Smooth muscle cell (in vitro differentiated cells): Measurements from ENCODE around the gene ROBO1. TPM values are rescaled to one million over a fixed set of nuclear protein-coding genes. Genes with fewer than 3 reads are reported as not detected.

Source experiments
- DNase-seq: peaks from one replicate; lab custom pipeline; 2025; ENCODE audit not compliant: unreplicated experiment; lab: John Stamatoyannopoulos, UW
- H2AFZ ChIP-seq: fragments of 200-600 bp; sonication (generic); 2 replicates; pipeline ENCODE4 v1.6.0; 2016; ENCODE audit warnings: antibody characterized with exemption, low read depth, mild to moderate bottlenecking
- H3F3A ChIP-seq: fragments of 200-600 bp; sonication (generic); 2 replicates; pipeline ENCODE4 v1.6.0; 2017; ENCODE audit warnings: antibody characterized with exemption, low read depth
- H3K27ac ChIP-seq: fragments of 200-600 bp; sonication (generic); 2 replicates; pipeline ENCODE4 v1.5.1; 2016; ENCODE audit warnings: low read depth, mild to moderate bottlenecking
- H3K27me3 ChIP-seq: fragments of 200-600 bp; sonication (generic); 2 replicates; pipeline ENCODE4 v1.6.1; 2016; ENCODE audit warnings: low read depth, mild to moderate bottlenecking
- H3K36me3 ChIP-seq: fragments of 200-600 bp; sonication (generic); 2 replicates; pipeline ENCODE4 v1.5.1; 2016; ENCODE audit warnings: low read depth
- H3K4me1 ChIP-seq: fragments of 200-600 bp; sonication (generic); 2 replicates; pipeline ENCODE4 v1.5.1; 2016; ENCODE audit warnings: low read depth
- H3K4me2 ChIP-seq: fragments of 200-600 bp; sonication (generic); 2 replicates; pipeline ENCODE4 v1.6.0; 2016; ENCODE audit warnings: mild to moderate bottlenecking
- H3K4me3 ChIP-seq: fragments of 200-600 bp; sonication (generic); 2 replicates; pipeline ENCODE4 v1.5.1; 2016; ENCODE audit warnings: mild to moderate bottlenecking
- H3K79me2 ChIP-seq: fragments of 200-600 bp; sonication (generic); 2 replicates; pipeline ENCODE4 v1.6.0; 2016; ENCODE audit warnings: low read depth, mild to moderate bottlenecking
- H3K9ac ChIP-seq: fragments of 200-600 bp; sonication (generic); 2 replicates; pipeline ENCODE4 v1.6.0; 2016; ENCODE audit warnings: low read depth
- H3K9me3 ChIP-seq: fragments of 200-600 bp; sonication (generic); replicated peaks from 2 replicates; pipeline ENCODE4 v1.5.1; 2016; ENCODE audit warnings: low read depth
- H4K20me1 ChIP-seq: fragments of 200-600 bp; sonication (generic); 2 replicates; pipeline ENCODE4 v1.6.0; 2016; ENCODE audit warnings: low read depth
- CTCF ChIP-seq: fragments of 200-600 bp; sonication (generic); IDR thresholded peaks from 2 replicates; pipeline ENCODE4 v1.5.1; 2017; ENCODE audit warnings: borderline replicate concordance, mild to moderate bottlenecking, antibody characterized with exemption; ENCODE audit not compliant: insufficient read depth, poor library complexity, severe bottlenecking
- WGBS: methylation state at CpG from one replicate; pipeline ENCODE4 v1.1.7; 2016; ENCODE audit warnings: low lambda C conversion rate; 5-methylcytosine and 5-hydroxymethylcytosine counted together
- polyA plus RNA-seq: library from polyadenylated mRNA; unstranded; fragments of >200 nt; fragmentation: Nextera tagmentation; extraction: Ambion mirVana; gene quantifications from 2 replicates; pipeline ENCODE4 v1.2.1, GENCODE V29; 2016
- total RNA-seq: library from RNA; depleted of rRNA; stranded (reverse); fragments of >200 nt; gene quantifications from 2 replicates; pipeline ENCODE4 v1.2.3, GENCODE V29; 2014

The ROBO1 gene
- total and polyA plus RNA-seq, 2 experiments from 2014 or later = 30.5 to 79.5 TPM

- Histone ChIP-seq H2AFZ (no peak overlapping the region), H3K79me2 (peaks cover 38% of the 10 kb centered on the region), H3K9ac (no peak overlapping the region), H3F3A (no peaks in the 10 kb centered on the region), H3K36me3 (no peaks in the 10 kb centered on the region), H3K4me2 (no peak overlapping the region), H3K9me3 (no peaks in the 10 kb centered on the region), H4K20me1 (peaks cover 3% of the 10 kb centered on the region), H3K27me3 (no peaks in the 10 kb centered on the region), H3K27ac (no peak overlapping the region), H3K4me3 (no peak overlapping the region), H3K4me1 (peaks cover 15% of the 10 kb centered on the region)
- no peak for TF ChIP-seq CTCF
- DNase-seq = no peak
- 90% methylated on average over 5 of the region's 5 CpGs for WGBS
These were observed 904.2 kb downstream of the ROBO1 start for GRCh38 chr3:78863306-78864203.

GRCh38 chr3:78861156-78861555 lies 906.6 kb downstream of the ROBO1 start:
- Histone ChIP-seq H3K27me3 (no peaks in the 10 kb centered on the region), H3K4me2 (no peak overlapping the region), H3K4me1 (peaks cover 6% of the 10 kb centered on the region), H3K9ac (no peak overlapping the region), H3K4me3 (no peak overlapping the region), H3K27ac (no peak overlapping the region), H3K9me3 (no peaks in the 10 kb centered on the region), H2AFZ (no peak overlapping the region), H4K20me1 (peaks cover 5% of the 10 kb centered on the region), H3K79me2 (peaks cover 32% of the 10 kb centered on the region), H3K36me3 (no peaks in the 10 kb centered on the region), H3F3A (no peaks in the 10 kb centered on the region)
- DNase-seq = no peak
- WGBS = 95% methylated on average over 4 of the region's 4 CpGs
- no peak for TF ChIP-seq CTCF

GRCh38 chr3:78860567-78860966 lies 907.2 kb downstream of the ROBO1 start:
- no peak for TF ChIP-seq CTCF
- H3K9ac ChIP-seq = no peak overlapping the region
- no peak for DNase-seq

More at GRCh38 chr3:78860567-78860966, 907.2 kb downstream of the ROBO1 start:
- Histone ChIP-seq H4K20me1 (peaks cover 10% of the 10 kb centered on the region), H3K27me3 (no peaks in the 10 kb centered on the region), H3K79me2 (peaks cover 29% of the 10 kb centered on the region), H2AFZ (no peak overlapping the region), H3K4me2 (no peak overlapping the region), H3K36me3 (no peaks in the 10 kb centered on the region), H3F3A (no peaks in the 10 kb centered on the region), H3K9me3 (no peaks in the 10 kb centered on the region), H3K4me1 (peaks cover 12% of the 10 kb centered on the region), H3K4me3 (no peak overlapping the region), H3K27ac (no peak overlapping the region)
- 99% methylated on average over 4 of the region's 4 CpGs for WGBS
